T-helper 2 cell treated with Interferon-gamma antibody and Interleukin-4, amounts not matched to agents 100 ng/mL and 5 ng/mL, for 36 hours (primary cell): ENCODE measurements around the gene FHL2. TPM values are rescaled to one million over a fixed set of nuclear protein-coding genes. Genes with fewer than 3 reads are reported as not detected.

Experiments used
- intact Hi-C: fragments of 100-400 bp; cut with micrococcal nuclease; formaldehyde crosslinking; loops from one replicate; pipeline ENCODE4 v1.15.1; 2023
- total RNA-seq: library from RNA; stranded (reverse); gene quantifications from 2 replicates; pipeline ENCODE4 v1.2.3, GENCODE V29; 2022

Gene FHL2
- total RNA-seq, 1 donor from 2014 or later, result 6.1 TPM

GRCh38 chr2:105323111-105323510 is 75.7 kb downstream of the FHL2 start:
- intact Hi-C loops, result no loop called here

- intact Hi-C loops, result no loop called here
These were observed 76.8 kb downstream of the FHL2 start for GRCh38 chr2:105321875-105322646.

- intact Hi-C loops, result no loop called here
These were observed 78.1 kb downstream of the FHL2 start for GRCh38 chr2:105320651-105321215.

DNA sequence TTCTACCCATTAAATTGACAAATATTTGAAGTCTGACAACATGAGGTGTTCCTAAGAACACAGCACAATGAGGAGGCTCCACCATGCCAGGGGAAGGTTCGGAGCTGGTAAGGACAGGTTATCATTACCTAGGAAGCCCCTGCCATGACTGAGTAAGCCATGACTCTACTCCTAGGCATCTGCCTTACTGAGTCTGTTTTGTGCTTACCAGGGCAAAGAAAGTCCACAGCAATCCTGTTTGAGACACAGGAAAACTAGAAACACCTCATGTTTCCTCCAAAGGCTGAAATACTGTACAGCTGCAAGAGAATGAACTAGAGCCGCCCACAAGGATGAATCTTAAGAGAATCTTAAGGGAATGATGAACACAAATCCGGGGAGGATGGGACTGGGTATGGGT is 80.9 kb downstream of the FHL2 start:
- intact Hi-C loops, result no loop called here

DNA sequence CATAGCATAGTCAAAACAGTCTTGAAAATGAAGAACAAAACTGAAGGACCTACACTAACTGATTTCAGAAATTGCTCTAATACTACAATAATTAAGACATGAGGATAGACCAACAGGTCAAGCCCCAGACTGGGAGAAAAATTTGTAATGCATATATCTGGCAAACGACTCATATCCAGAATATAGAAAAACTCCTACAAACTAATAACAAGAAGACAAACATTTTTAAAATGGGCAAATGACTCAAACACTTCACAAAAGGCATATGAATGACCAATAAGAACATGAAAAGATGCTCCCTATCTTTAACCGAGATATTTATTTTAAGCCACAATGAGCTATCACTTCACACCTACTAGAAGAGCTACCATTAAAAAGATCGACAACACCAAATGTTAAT is 83.5 kb downstream of the FHL2 start:
- intact Hi-C loops, result no loop called here

DNA sequence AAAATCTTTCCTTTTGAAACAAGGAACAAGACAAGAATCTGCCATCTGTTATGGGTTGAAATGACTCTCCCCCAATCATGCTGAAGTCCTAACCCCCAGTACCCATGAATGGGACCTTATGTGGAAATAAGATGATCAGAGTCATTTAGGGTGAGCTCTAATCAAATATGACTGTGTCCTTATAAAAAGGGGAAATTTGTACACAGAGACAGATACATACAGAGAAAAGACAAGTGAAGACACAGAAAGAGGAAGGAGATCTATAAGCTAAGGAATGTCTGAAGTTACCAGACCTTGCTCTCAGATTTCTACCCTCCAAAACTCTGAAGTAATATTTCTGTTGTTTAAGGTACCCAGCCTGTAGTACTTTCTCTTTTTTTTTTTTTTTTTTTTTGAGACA is 85.0 kb downstream of the FHL2 start:
- intact Hi-C loops, result no loop called here

Other genes with a start within 250 kb of the FHL2 start
- gene GPR45, start 157.3 kb downstream of the FHL2 start, total RNA-seq, result not detected in 2 replicates
- gene TGFBRAP1, start 69.3 kb downstream of the FHL2 start, total RNA-seq, result 24.1 and 24.7 TPM in 2 replicates
- gene C2orf49, start 61.5 kb downstream of the FHL2 start, total RNA-seq, result 18.1 and 18.6 TPM in 2 replicates